GM12892 (cell line): ENCODE measurements around the gene CCDC18.

ENCODE experiments used
- POLR2A ChIP-seq: IDR thresholded peaks from 2 replicates; pipeline ENCODE4 v1.6.1; 2011; ENCODE audit warnings: low read depth, low read length, control low read depth
- POLR2AphosphoS5 ChIP-seq: IDR thresholded peaks from 2 replicates; pipeline ENCODE4 v1.6.1; 2011; ENCODE audit warnings: low read depth, low read length, control low read depth

DNA sequence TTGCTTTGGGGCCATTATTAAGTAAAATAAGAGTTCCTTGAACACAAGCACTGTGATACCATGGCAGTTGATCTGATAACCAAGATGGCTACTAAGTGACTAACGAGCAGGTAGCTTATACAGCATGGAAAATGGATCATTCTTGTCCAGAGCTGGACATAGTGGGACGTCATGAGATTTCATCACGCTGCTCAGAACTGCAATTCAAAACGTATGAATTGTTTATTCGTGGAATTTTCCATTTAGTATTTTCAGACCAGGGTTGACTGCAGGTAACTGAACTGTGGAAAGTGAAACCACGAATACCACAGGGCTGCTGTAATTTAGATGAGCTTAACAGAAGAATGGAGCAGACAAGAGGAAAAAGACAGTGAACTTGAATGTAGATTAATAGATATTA lies 38.9 kb downstream of the CCDC18 start:
- TF ChIP-seq POLR2A (no peak), POLR2AphosphoS5 (no peak)
